Measurements from ENCODE around the gene TSHZ3.

Gene TSHZ3

GRCh38 chr19:31274251-31275067 is 74.8 kb downstream of the TSHZ3 start:
- H3K4me3 ChIP-seq (ENCODE audit: low read length) = no peak overlapping the region
- H4K20me1 ChIP-seq (ENCODE audit: insufficient read depth, low read length) = no peaks in the 10 kb centered on the region
- TF ChIP-seq, protein P1, sequence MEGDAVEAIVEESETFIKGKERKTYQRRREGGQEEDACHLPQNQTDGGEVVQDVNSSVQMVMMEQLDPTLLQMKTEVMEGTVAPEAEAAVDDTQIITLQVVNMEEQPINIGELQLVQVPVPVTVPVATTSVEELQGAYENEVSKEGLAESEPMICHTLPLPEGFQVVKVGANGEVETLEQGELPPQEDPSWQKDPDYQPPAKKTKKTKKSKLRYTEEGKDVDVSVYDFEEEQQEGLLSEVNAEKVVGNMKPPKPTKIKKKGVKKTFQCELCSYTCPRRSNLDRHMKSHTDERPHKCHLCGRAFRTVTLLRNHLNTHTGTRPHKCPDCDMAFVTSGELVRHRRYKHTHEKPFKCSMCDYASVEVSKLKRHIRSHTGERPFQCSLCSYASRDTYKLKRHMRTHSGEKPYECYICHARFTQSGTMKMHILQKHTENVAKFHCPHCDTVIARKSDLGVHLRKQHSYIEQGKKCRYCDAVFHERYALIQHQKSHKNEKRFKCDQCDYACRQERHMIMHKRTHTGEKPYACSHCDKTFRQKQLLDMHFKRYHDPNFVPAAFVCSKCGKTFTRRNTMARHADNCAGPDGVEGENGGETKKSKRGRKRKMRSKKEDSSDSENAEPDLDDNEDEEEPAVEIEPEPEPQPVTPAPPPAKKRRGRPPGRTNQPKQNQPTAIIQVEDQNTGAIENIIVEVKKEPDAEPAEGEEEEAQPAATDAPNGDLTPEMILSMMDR (IDR thresholded peaks at IDR 0.05; ENCODE audit: low read depth, low read length) = no peak
- TF ChIP-seq EZH2phosphoT487 (IDR thresholded peaks at IDR 0.05; ENCODE audit: low read depth) = no peak
- no peaks in the 10 kb centered on the region for H3K27me3 ChIP-seq (ENCODE audit: low read depth, low read length)
- H3K9me3 ChIP-seq (ENCODE audit: insufficient read depth, low read length) = no peaks in the 10 kb centered on the region
- H2AFZ ChIP-seq (ENCODE audit: low read depth, low read length) = no peak overlapping the region
- no peaks in the 10 kb centered on the region for H3K4me1 ChIP-seq (ENCODE audit: low read length)
- no peak overlapping the region for H3K27ac ChIP-seq (ENCODE audit: low read length)
- no peaks in the 10 kb centered on the region for H3K79me2 ChIP-seq (ENCODE audit: low read length)
- no peak overlapping the region for H3K9ac ChIP-seq (ENCODE audit: low read length)
- no peaks in the 10 kb centered on the region for H3K36me3 ChIP-seq (replicated peaks; ENCODE audit: low read depth, low read length)
- H3K4me2 ChIP-seq (ENCODE audit: low read length) = no peak overlapping the region

GRCh38 chr19:31272583-31273106 is 76.6 kb downstream of the TSHZ3 start:
- Histone ChIP-seq H3K9ac (ENCODE audit: low read length) (no peak overlapping the region), H3K4me3 (ENCODE audit: low read length) (no peak overlapping the region), H2AFZ (ENCODE audit: low read depth, low read length) (no peak overlapping the region), H3K4me2 (ENCODE audit: low read length) (no peak overlapping the region), H3K79me2 (ENCODE audit: low read length) (no peaks in the 10 kb centered on the region), H3K4me1 (ENCODE audit: low read length) (no peaks in the 10 kb centered on the region), H3K27me3 (ENCODE audit: low read depth, low read length) (no peaks in the 10 kb centered on the region), H3K27ac (ENCODE audit: low read length) (no peak overlapping the region), H3K9me3 (ENCODE audit: insufficient read depth, low read length) (no peaks in the 10 kb centered on the region), H3K36me3 (replicated peaks; ENCODE audit: low read depth, low read length) (no peaks in the 10 kb centered on the region), H4K20me1 (ENCODE audit: insufficient read depth, low read length) (no peaks in the 10 kb centered on the region)
- TF ChIP-seq, protein P1 (IDR thresholded peaks at IDR 0.05; ENCODE audit: low read depth, low read length) = no peak
- no peak for TF ChIP-seq EZH2phosphoT487 (IDR thresholded peaks at IDR 0.05; ENCODE audit: low read depth)

GRCh38 chr19:31271306-31271911 is 77.8 kb downstream of the TSHZ3 start:
- no peaks in the 10 kb centered on the region for H3K9me3 ChIP-seq (ENCODE audit: insufficient read depth, low read length)
- no peaks in the 10 kb centered on the region for H3K79me2 ChIP-seq (ENCODE audit: low read length)
- no peak overlapping the region for H2AFZ ChIP-seq (ENCODE audit: low read depth, low read length)
- H4K20me1 ChIP-seq (ENCODE audit: insufficient read depth, low read length) = no peaks in the 10 kb centered on the region
- no peaks in the 10 kb centered on the region for H3K4me1 ChIP-seq (ENCODE audit: low read length)
- no peak overlapping the region for H3K4me2 ChIP-seq (ENCODE audit: low read length)
- no peak overlapping the region for H3K9ac ChIP-seq (ENCODE audit: low read length)
- TF ChIP-seq, protein P1 (IDR thresholded peaks at IDR 0.05; ENCODE audit: low read depth, low read length) = no peak
- TF ChIP-seq EZH2phosphoT487 (IDR thresholded peaks at IDR 0.05; ENCODE audit: low read depth) = no peak
- no peak overlapping the region for H3K27ac ChIP-seq (ENCODE audit: low read length)
- H3K4me3 ChIP-seq (ENCODE audit: low read length) = no peak overlapping the region
- H3K36me3 ChIP-seq (replicated peaks; ENCODE audit: low read depth, low read length) = no peaks in the 10 kb centered on the region
- no peaks in the 10 kb centered on the region for H3K27me3 ChIP-seq (ENCODE audit: low read depth, low read length)

DNA sequence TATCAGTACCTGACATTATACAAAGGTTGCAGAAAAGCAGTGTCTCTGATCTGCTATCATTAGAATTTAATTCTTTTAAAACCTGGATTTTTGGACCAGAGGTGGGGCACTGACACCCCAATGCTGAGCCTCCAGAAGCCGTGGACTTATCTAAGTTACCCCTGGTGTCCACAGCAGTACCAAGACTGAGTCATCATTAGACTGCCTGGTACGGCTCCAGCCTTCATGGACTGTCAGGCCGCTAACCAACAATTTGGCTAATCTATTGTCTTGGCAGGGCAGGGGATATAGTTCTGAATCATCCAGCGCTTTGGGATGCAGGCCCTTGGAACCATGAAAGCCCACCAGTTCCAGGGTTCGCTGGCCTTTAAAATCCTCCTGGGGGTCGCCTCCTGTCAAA is 78.3 kb downstream of the TSHZ3 start:
- H3K36me3 ChIP-seq (replicated peaks; ENCODE audit: low read depth, low read length) = no peaks in the 10 kb centered on the region
- no peak for TF ChIP-seq EZH2phosphoT487 (IDR thresholded peaks at IDR 0.05; ENCODE audit: low read depth)
- TF ChIP-seq, protein P1 (IDR thresholded peaks at IDR 0.05; ENCODE audit: low read depth, low read length) = no peak
- H2AFZ ChIP-seq (ENCODE audit: low read depth, low read length) = no peak overlapping the region
- H3K4me1 ChIP-seq (ENCODE audit: low read length) = no peaks in the 10 kb centered on the region
- no peak overlapping the region for H3K27ac ChIP-seq (ENCODE audit: low read length)
- no peaks in the 10 kb centered on the region for H3K9me3 ChIP-seq (ENCODE audit: insufficient read depth, low read length)
- no peaks in the 10 kb centered on the region for H3K79me2 ChIP-seq (ENCODE audit: low read length)
- H3K27me3 ChIP-seq (ENCODE audit: low read depth, low read length) = no peaks in the 10 kb centered on the region
- H4K20me1 ChIP-seq (ENCODE audit: insufficient read depth, low read length) = no peaks in the 10 kb centered on the region
- no peak overlapping the region for H3K4me3 ChIP-seq (ENCODE audit: low read length)
- no peak overlapping the region for H3K9ac ChIP-seq (ENCODE audit: low read length)
- no peak overlapping the region for H3K4me2 ChIP-seq (ENCODE audit: low read length)

Data from OCI-LY3 (cell line).